ENCODE results near the gene APOC1.
A peak's percentile ranks its signal among the peaks of the same experiment; 100 is the strongest.
"Not testable (repeated sequence)": the region's sequence is repeated elsewhere in the genome, so short reads cannot be mapped to it uniquely, and the experiment has no call there.

APOC1 gene

GRCh38 chr19:44890366-44891015, 23.9 kb upstream of the APOC1 start:
- peak; percentile 100 for DNase-seq

GRCh38 chr19:44891016-44891882, 23.2 kb upstream of the APOC1 start, which contains the start of gene TOMM40:
Gene TOMM40, plus strand, starts transcription at chr19:44891254. Its CDS starts 162 bp downstream, at chr19:44891416.
- peak; percentile 100 for DNase-seq

- no peak for DNase-seq
Observed at GRCh38 chr19:44892932-44893331, 21.5 kb upstream of the APOC1 start.

GRCh38 chr19:44893332-44894051, 20.9 kb upstream of the APOC1 start:
- no peak for DNase-seq

GRCh38 chr19:44894052-44894400, 20.4 kb upstream of the APOC1 start:
- DNase-seq = peak; percentile 21

- DNase-seq = no peak
Observed at GRCh38 chr19:44894946-44895345, 19.5 kb upstream of the APOC1 start.

- no peak for DNase-seq
Observed at GRCh38 chr19:44897835-44898234, 16.6 kb upstream of the APOC1 start.

GRCh38 chr19:44900328-44901244, 13.8 kb upstream of the APOC1 start:
- DNase-seq = no peak

GRCh38 chr19:44903216-44903601, 11.2 kb upstream of the APOC1 start:
- no peak for DNase-seq

GRCh38 chr19:44903602-44904425, 10.6 kb upstream of the APOC1 start:
- DNase-seq = peak; percentile 66

- peak; percentile 32 for DNase-seq
Observed at GRCh38 chr19:44904426-44904994, 9.9 kb upstream of the APOC1 start.

GRCh38 chr19:44905437-44906160, 8.8 kb upstream of the APOC1 start, which contains the start of gene APOE:
Gene APOE, plus strand, starts transcription at chr19:44905796. Its CDS starts 829 bp downstream, at chr19:44906625.
- DNase-seq = no peak

- DNase-seq = no peak
Observed at GRCh38 chr19:44907613-44908012, 6.8 kb upstream of the APOC1 start.

- DNase-seq = no peak
Observed at GRCh38 chr19:44908074-44908835, 6.2 kb upstream of the APOC1 start.

- DNase-seq = no peak
Observed at GRCh38 chr19:44908836-44909261, 5.6 kb upstream of the APOC1 start.

- no peak for DNase-seq
Observed at GRCh38 chr19:44909775-44910174, 4.6 kb upstream of the APOC1 start.

- not testable (repeated sequence) for DNase-seq
Observed at GRCh38 chr19:44911896-44912295, 2.5 kb upstream of the APOC1 start.

GRCh38 chr19:44912854-44913253, 1.6 kb upstream of the APOC1 start:
- DNase-seq = peak; percentile 72

All from MV-4-11 (cell line).